ENCODE measurements around the gene NPLOC4. TPM values are rescaled to one million over a fixed set of nuclear protein-coding genes. Genes with fewer than 3 reads are reported as not detected.

NPLOC4 gene
- total and polyA plus RNA-seq, 9 of the 15 experiments (the other 6 are each of a cell fraction or from before 2014, with no cell fraction given), result 1.5 to 116 (median 64.5) TPM

DNA sequence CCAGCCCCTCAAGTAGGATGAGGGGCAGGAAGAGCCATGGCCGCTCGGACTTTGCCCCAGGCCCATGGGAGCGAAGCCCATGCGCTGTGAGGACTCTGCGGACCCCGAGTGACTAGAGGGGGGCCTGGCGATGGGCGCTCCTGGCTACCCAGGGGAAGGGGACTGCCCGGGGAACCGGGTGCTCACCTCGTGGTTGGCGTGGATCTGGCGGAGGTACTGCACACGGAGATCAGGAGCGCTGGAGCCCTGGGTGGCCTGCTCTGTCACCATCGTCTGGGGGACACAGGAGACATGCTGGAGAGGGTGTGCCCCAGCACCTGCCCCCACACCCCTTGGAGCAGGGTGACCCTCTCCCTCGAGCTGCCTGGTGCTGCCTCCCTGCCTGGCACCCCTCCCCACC lies 95.8 kb downstream of the NPLOC4 start:
- H3K27me3 ChIP-seq (ENCODE audit: control insufficient read depth in 2 of 2, insufficient read depth in 2 of 2, low read length in 2 of 2), result no peaks in the 10 kb centered on the region
- 95% methylated on average over 16 of the region's 17 CpGs for WGBS (ENCODE audit: insufficient coverage, low coverage, missing lambda C conversion rate)
- H3K9ac ChIP-seq (ENCODE audit: insufficient read depth in 1 of 2, low read depth in 2 of 2, low read length in 2 of 2), result no peak overlapping the region
- no peak overlapping the region for H3K27ac ChIP-seq (ENCODE audit: extremely low read depth, low read depth, low read length)
- peaks cover 63% of the 10 kb centered on the region; the same call in 2 of the 3 replicates for H3K36me3 ChIP-seq (ENCODE audit: control insufficient read depth, insufficient read depth, low read length)
- no peak overlapping the region for H3K4me2 ChIP-seq (ENCODE audit: insufficient read depth, low read length)
- peaks cover 0 to 54% of the 10 kb centered on the region in 2 experiments; a peak in 2 of 5 replicates for H3K4me1 ChIP-seq (replicated peaks in 1 of 2; ENCODE audit: control insufficient read depth in 2 of 2, insufficient read depth in 2 of 2, low read length in 2 of 2)
- H4K20me1 ChIP-seq (replicated peaks; ENCODE audit: control insufficient read depth, insufficient read depth, low read length), result peaks cover 13% of the 10 kb centered on the region; the same call in 1 of the 2 replicates
- DNase-seq (ENCODE audit: extremely low read depth in 1 of 4, low spot score in 3 of 4) (no peak), ATAC-seq (no peak), FAIRE-seq (no peak)
- H3K9me1 ChIP-seq (ENCODE audit: control insufficient read depth, insufficient read depth, low read length), result peaks cover under 1% of the 10 kb centered on the region
- H3K79me2 ChIP-seq (ENCODE audit: control insufficient read depth, insufficient read depth, low read length), result no peaks in the 10 kb centered on the region
- TF ChIP-seq SUPT5H (IDR thresholded peaks at IDR 0.05) (peak; percentile 39; the same call in 1 of the 2 replicates), RCOR1 (IDR thresholded peaks at IDR 0.05; ENCODE audit: borderline replicate concordance in 1 of 2, low read depth in 2 of 2, low read length in 2 of 2) (no peak)
- no peak overlapping the region for H2AFZ ChIP-seq (ENCODE audit: low read depth, low read length)
- ChIA-PET POLR2A (no interaction called here), CTCF (ENCODE audit: low intra/inter-chr PET ratio) (no interaction called here)
- BruUV-seq (replicated peaks), result no TSS peak
- intact Hi-C loops (cut with micrococcal nuclease), result no loop called here
- in situ Hi-C loops (cut with MboI), result no loop called here
- H3K9me3 ChIP-seq (replicated peaks; ENCODE audit: control insufficient read depth, insufficient read depth, low read depth, low read length), result no peaks in the 10 kb centered on the region
- no peak overlapping the region for H3K4me3 ChIP-seq

DNA sequence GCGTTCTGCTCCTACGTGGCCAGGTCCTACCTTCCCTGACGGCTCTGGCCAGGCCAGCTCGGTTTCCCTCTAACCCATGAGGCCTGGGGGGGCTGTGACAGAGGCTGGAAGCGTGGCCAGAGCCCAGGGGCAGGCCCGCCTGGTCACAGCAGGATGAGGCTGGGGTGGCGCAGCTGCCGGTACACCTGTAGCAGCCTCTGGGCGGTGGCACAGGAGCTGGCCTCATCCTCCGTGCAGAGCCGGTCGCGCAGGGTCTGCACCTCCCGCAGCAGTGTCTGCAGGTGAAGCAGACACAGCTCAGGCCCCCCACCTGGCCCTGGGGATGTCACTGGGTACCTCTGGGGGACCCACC lies 96.3 kb downstream of the NPLOC4 start:
- intact Hi-C loops (cut with micrococcal nuclease), result no loop called here
- no peak overlapping the region for H3K27ac ChIP-seq (ENCODE audit: extremely low read depth, low read depth, low read length)
- DNase-seq (ENCODE audit: extremely low read depth in 1 of 4, low spot score in 3 of 4), result no peak
- TF ChIP-seq KLF16 (IDR thresholded peaks at IDR 0.05) (no peak), RBFOX2 (IDR thresholded peaks at IDR 0.05; ENCODE audit: low read depth, low read length) (peak; percentile 34; the same call in 1 of the 2 replicates)
- no peak overlapping the region; a peak in 1 of 4 replicates for H3K9ac ChIP-seq (ENCODE audit: insufficient read depth in 1 of 2, low read depth in 2 of 2, low read length in 2 of 2)
- in situ Hi-C loops (cut with MboI), result no loop called here
- H3K9me3 ChIP-seq (replicated peaks; ENCODE audit: control insufficient read depth, insufficient read depth, low read depth, low read length), result no peaks in the 10 kb centered on the region
- no peak for ATAC-seq
- no peaks in the 10 kb centered on the region for H3K79me2 ChIP-seq (ENCODE audit: control insufficient read depth, insufficient read depth, low read length)
- ChIA-PET POLR2A (interaction anchor here (0.6 kb wide), 1 partner anchor 146 kb away, joined by 3 read pairs; no protein-coding TSS in a partner anchor), CTCF (ENCODE audit: low intra/inter-chr PET ratio) (no interaction called here)
- no peak overlapping the region for H3K4me3 ChIP-seq
- peaks cover 13% of the 10 kb centered on the region; the same call in 1 of the 2 replicates for H4K20me1 ChIP-seq (replicated peaks; ENCODE audit: control insufficient read depth, insufficient read depth, low read length)
- peaks cover 0 to 57% of the 10 kb centered on the region in 2 experiments; a peak in 2 of 5 replicates for H3K4me1 ChIP-seq (replicated peaks in 1 of 2; ENCODE audit: control insufficient read depth in 2 of 2, insufficient read depth in 2 of 2, low read length in 2 of 2)
- H3K36me3 ChIP-seq (ENCODE audit: control insufficient read depth, insufficient read depth, low read length), result peaks cover 59% of the 10 kb centered on the region; the same call in 2 of the 3 replicates
- WGBS (ENCODE audit: insufficient coverage, low coverage, missing lambda C conversion rate), result 94% methylated on average over 14 of the region's 14 CpGs
- H3K27me3 ChIP-seq (ENCODE audit: control insufficient read depth in 2 of 2, insufficient read depth in 2 of 2, low read length in 2 of 2), result no peaks in the 10 kb centered on the region
- no peak overlapping the region for H3K4me2 ChIP-seq (ENCODE audit: insufficient read depth, low read length)
- H2AFZ ChIP-seq (ENCODE audit: low read depth, low read length), result no peak overlapping the region
- no peak for FAIRE-seq
- peaks cover 4% of the 10 kb centered on the region for H3K9me1 ChIP-seq (ENCODE audit: control insufficient read depth, insufficient read depth, low read length)
- no TSS peak for BruUV-seq (replicated peaks)

Data from K562 (cell line).